Adrenal gland (tissue), 12 donors: ENCODE results near the gene SRPK1. TPM values are rescaled to one million over a fixed set of nuclear protein-coding genes. Genes with fewer than 3 reads are reported as not detected.

Source experiments
- DNase-seq, 7 donors: peaks; one replicate each; pipeline ENCODE4 v3.0.0-alpha.2; 2019 to 2020
- H3K27ac ChIP-seq, 5 donors: fragments of 200-600 bp; sonication (generic) in 4 of 5; 1 replicate in 3 of 5; 2 replicates in 2 of 5; pipeline versions ENCODE4 v1.5.1 to v1.8.0; 2016 to 2020; ENCODE audit warnings: mild to moderate bottlenecking in 1 of 5
- H3K27me3 ChIP-seq: fragments of 200-600 bp; 2 replicates; pipeline ENCODE4 v1.8.0; 2021
- H3K36me3 ChIP-seq, 2 donors: fragments of 200-600 bp; replicated peaks in 1 of 2; 1 replicate in 1 of 2; 2 replicates in 1 of 2; pipeline versions ENCODE4 v1.5.1 to v1.8.0; 2018 to 2022
- H3K4me1 ChIP-seq, 2 donors: fragments of 200-600 bp; replicated peaks in 1 of 2; 1 replicate in 1 of 2; 2 replicates in 1 of 2; pipeline versions ENCODE4 v1.5.1 to v1.8.0; 2018 to 2021
- H3K4me3 ChIP-seq, 4 donors: fragments of 200-600 bp; sonication (generic) in 3 of 4; one replicate each; pipeline ENCODE4 v1.5.1; 2016 to 2018
- H3K9me3 ChIP-seq, 3 donors: fragments of 200-600 bp; sonication (generic) in 1 of 3; replicated peaks in 1 of 3; 1 replicate in 2 of 3; 2 replicates in 1 of 3; pipeline versions ENCODE4 v1.5.1 to v1.8.0; 2016 to 2021
- POLR2A ChIP-seq, 2 donors: fragments of 450-650 bp; IDR thresholded peaks; one replicate each; pipeline ENCODE4 v1.6.1; 2017; ENCODE audit warnings: antibody characterized with exemption in 2 of 2, mild to moderate bottlenecking in 2 of 2, moderate library complexity in 1 of 2
- WGBS, 4 donors: extraction: QIAGEN DNeasy Blood & Tissue Kit in 2 of 4; methylation state at CpG; one replicate each; pipeline versions ENCODE4 v1.1.5 to v1.1.7; 2013 to 2017; 5-methylcytosine and 5-hydroxymethylcytosine counted together
- intact Hi-C, 2 donors: fragments of 100-400 bp; cut with DNase I; formaldehyde crosslinking; loops; one replicate each; pipeline versions ENCODE4 v1.14.1 to v1.15.0; 2022 to 2023
- polyA plus RNA-seq, 3 donors: library from polyadenylated mRNA; stranded (reverse); fragments of 200-250 nt in 2 of 3; fragments of 350-450 nt in 1 of 3; fragmentation: Illumina TruSeq in 1 of 3; extraction: RNeasy Lipid Tissue Mini Kit (QIAGEN cat#74804) in 1 of 3; gene quantifications; one replicate each; pipeline ENCODE4 v1.2.3, GENCODE V29; 2013 to 2014
- total RNA-seq, 9 donors: library from RNA; depleted of rRNA in 4 of 9; stranded (reverse); fragments of >200 nt in 4 of 9; fragments of 120-200 nt in 1 of 9; fragmentation: NEBNext Ultra II Directional in 1 of 9; extraction: Animal tissue kit (Norgen Biotek cat#: 25700) in 1 of 9; gene quantifications; one replicate each; pipeline versions ENCODE4 v1.1.0 to v1.2.4, GENCODE V29; 2013 to 2023
- TF ChIP-seq, protein P1 (sequence below), 6 experiments: fragments of 450-650 bp in 4 of 6; fragments of 200-600 bp in 2 of 6; sonication (generic) in 1 of 6; IDR thresholded peaks; 1 replicate in 5 of 6; 2 replicates in 1 of 6; pipeline versions ENCODE4 v1.5.1 to v1.8.0; 2016 to 2021; ENCODE audit warnings: antibody characterized with exemption in 6 of 6, mild to moderate bottlenecking in 2 of 6, moderate library complexity in 1 of 6
- donor health status: healthy with polysubstance abuse.
- donor health status: Bipolar disorder and iron deficiency.
- donor health status: DM: yes; HTN: yes; CAD: no.
- donor health status: DM: no; HTN: no; CAD: no.
- donor health status: DM: no; HTN: no; CAD: no.
- donor health status: DM: yes; HTN: yes; CAD: no.

The SRPK1 gene
- total and polyA plus RNA-seq, 12 donors: 5.1 to 37.7 (median 15.8) TPM

DNA sequence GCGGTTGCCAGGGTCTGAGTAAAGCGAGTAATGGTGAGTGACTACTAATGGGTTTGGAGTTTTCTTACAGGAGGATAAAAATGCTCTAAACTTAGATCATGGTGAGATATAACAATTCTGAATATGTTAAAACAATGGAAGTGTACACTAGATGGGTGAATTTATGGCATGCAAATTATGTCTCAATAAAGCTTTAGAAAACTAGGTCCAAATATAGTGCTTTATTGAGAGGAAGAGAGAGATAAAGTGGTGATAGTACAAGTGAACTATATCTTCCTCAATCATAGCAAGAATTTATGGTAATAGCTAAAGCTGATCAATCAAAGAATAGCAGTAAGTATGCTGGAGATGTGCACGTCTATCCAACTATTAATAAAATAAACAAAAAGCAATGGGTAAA lies 23.9 kb downstream of the SRPK1 start:
- TF ChIP-seq, protein P1, sequence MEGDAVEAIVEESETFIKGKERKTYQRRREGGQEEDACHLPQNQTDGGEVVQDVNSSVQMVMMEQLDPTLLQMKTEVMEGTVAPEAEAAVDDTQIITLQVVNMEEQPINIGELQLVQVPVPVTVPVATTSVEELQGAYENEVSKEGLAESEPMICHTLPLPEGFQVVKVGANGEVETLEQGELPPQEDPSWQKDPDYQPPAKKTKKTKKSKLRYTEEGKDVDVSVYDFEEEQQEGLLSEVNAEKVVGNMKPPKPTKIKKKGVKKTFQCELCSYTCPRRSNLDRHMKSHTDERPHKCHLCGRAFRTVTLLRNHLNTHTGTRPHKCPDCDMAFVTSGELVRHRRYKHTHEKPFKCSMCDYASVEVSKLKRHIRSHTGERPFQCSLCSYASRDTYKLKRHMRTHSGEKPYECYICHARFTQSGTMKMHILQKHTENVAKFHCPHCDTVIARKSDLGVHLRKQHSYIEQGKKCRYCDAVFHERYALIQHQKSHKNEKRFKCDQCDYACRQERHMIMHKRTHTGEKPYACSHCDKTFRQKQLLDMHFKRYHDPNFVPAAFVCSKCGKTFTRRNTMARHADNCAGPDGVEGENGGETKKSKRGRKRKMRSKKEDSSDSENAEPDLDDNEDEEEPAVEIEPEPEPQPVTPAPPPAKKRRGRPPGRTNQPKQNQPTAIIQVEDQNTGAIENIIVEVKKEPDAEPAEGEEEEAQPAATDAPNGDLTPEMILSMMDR (IDR thresholded peaks at IDR 0.05): no peak
- no peak for TF ChIP-seq POLR2A (IDR thresholded peaks at IDR 0.05)
- Histone ChIP-seq H3K36me3 (no peaks in the 10 kb centered on the region), H3K27ac (no peak overlapping the region), H3K4me3 (no peak overlapping the region), H3K9me3 (no peaks in the 10 kb centered on the region), H3K27me3 (no peaks in the 10 kb centered on the region), H3K4me1 (no peaks in the 10 kb centered on the region)
- 92 to 98% (median 96%) methylated on average over 3 of the region's 3 CpGs for WGBS, 4 donors
- intact Hi-C loops: no loop called here
- DNase-seq: no peak

DNA sequence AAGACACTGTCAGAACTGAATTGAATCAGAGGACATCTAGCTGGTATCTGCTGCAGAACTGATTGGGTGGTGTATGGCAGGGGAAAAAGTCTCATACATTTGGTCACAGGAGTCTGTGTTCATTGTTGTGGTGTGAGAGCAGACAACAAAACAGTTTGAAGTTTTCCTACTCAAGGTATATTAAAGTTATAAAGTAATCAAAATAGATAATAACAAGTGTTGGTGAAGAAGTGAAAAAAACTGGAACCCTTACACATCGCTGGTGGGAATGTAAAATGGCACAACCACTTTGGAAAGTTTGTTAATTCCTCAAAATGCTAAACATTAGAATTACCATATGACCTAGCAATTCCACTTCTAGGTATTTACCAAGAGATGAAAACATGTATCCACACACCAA lies 24.7 kb downstream of the SRPK1 start:
- Histone ChIP-seq H3K4me1 (no peaks in the 10 kb centered on the region), H3K36me3 (no peaks in the 10 kb centered on the region), H3K4me3 (no peak overlapping the region), H3K27me3 (no peaks in the 10 kb centered on the region), H3K27ac (no peak overlapping the region), H3K9me3 (no peaks in the 10 kb centered on the region)
- intact Hi-C loops: no loop called here
- TF ChIP-seq, protein P1 (IDR thresholded peaks at IDR 0.05): no peak
- no peak for TF ChIP-seq POLR2A (IDR thresholded peaks at IDR 0.05)
- WGBS, 4 donors: 91 to 98% (median 97%) methylated on average over 1 of the region's 1 CpG
- no peak for DNase-seq

DNA sequence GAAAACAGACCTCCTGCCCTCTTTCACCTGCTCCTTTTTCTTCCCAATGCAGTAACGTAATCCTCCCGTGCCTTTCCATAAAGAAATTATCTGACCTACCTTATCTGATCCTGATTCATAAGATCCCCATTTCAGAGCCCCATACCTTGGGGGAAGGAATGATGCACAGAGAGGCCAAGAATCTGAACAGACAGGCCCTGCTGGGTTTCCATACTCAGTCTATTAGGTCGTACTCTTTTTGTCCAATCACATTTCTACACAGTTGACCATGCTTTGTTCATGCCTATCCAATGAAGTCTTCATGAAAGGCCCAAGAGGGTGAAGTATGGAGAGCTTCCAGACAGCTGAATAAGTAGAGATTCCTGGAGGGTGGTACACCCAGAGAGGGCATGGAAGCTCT lies 25.3 kb downstream of the SRPK1 start:
- intact Hi-C loops: no loop called here

DNA sequence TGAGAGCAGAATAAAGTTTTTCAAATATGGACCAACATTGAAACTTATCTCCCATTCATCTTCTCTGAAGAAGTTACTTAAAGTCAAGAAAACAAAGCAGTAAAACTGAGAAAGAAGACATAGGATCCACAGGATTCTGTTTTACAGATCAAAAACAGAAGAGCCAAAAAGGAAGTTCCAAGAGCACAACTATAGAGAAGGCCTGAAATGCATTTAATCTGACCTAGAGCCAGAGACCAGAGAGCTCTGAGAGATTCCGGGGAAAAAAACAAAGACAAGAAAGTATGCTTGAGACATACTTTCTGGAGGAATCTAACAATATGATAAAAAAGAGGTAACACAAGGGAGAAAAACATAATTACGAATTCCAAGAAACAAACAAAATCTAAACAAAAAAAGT lies 26.1 kb downstream of the SRPK1 start:
- intact Hi-C loops: no loop called here
- WGBS, 4 donors: 89 to 91% (median 90%) methylated on average over 2 of the region's 2 CpGs
- no peak overlapping the region for H3K4me3 ChIP-seq

More for the DNA sequence above, 25.3 kb downstream of the SRPK1 start:
- TF ChIP-seq, protein P1 (IDR thresholded peaks at IDR 0.05): no peak
- TF ChIP-seq POLR2A (IDR thresholded peaks at IDR 0.05): no peak
- H3K4me3 ChIP-seq: no peak overlapping the region
- H3K36me3 ChIP-seq: no peaks in the 10 kb centered on the region
- H3K27me3 ChIP-seq: no peaks in the 10 kb centered on the region
- H3K9me3 ChIP-seq: no peaks in the 10 kb centered on the region
- H3K27ac ChIP-seq: no peak overlapping the region
- 90 to 97% (median 97%) methylated on average over 3 of the region's 3 CpGs for WGBS, 4 donors
- DNase-seq: no peak
- no peaks in the 10 kb centered on the region for H3K4me1 ChIP-seq

More for the DNA sequence above, 26.1 kb downstream of the SRPK1 start:
- Histone ChIP-seq H3K27ac (no peak overlapping the region), H3K36me3 (no peaks in the 10 kb centered on the region), H3K4me1 (no peaks in the 10 kb centered on the region), H3K27me3 (no peaks in the 10 kb centered on the region), H3K9me3 (no peaks in the 10 kb centered on the region)
- no peak for DNase-seq
- TF ChIP-seq, protein P1 (IDR thresholded peaks at IDR 0.05): no peak
- no peak for TF ChIP-seq POLR2A (IDR thresholded peaks at IDR 0.05)
